ENCODE data around the gene SPAG9.
A peak's percentile ranks its signal among the peaks of the same experiment; 100 is the strongest.
"Not testable (repeated sequence)": the region's sequence is repeated elsewhere in the genome, so short reads cannot be mapped to it uniquely, and the experiment has no call there.

Gene SPAG9

DNA sequence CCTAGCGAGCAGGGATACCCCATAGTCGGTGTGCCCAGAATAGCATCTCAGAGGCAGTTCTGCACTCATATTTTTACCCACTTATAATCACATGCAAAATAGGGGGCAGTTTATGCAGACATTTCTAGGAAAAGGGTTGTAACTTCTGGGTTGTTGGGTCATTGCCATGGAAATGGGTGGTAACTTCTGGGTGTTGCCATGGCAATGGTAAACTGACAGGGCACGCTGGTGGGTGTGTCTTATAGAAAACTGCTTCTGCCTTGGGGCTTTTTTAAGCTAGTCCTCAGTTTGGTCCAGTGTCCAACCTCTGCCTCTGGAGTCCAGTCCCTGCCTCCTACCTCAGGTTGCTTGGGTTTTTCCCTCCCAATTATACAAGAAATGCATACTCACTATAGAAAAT lies 7.4 kb upstream of the SPAG9 start:
- H3K36me3 ChIP-seq (ENCODE audit: control insufficient read depth in 2 of 2, insufficient read depth in 1 of 2, low read length in 2 of 2), result no peaks in the 10 kb centered on the region
- no peak overlapping the region for H3K4me3 ChIP-seq (ENCODE audit: low read depth, low read length)
- H3K27ac ChIP-seq (ENCODE audit: extremely low read depth, low read depth, low read length), result no peak overlapping the region
- TF ChIP-seq ZNF677 (tag by site-specific recombination; IDR thresholded peaks at IDR 0.05) (no peak), KLF1 (tag by site-specific recombination; IDR thresholded peaks at IDR 0.05) (0 out of 2 replicates have a peak, but pooled peaks have one; percentile 20), KLF9 (tag by site-specific recombination; IDR thresholded peaks at IDR 0.05; ENCODE audit: low read depth) (peak; percentile 25; the same call in 1 of the 2 replicates)
- ChIA-PET CTCF (interaction anchor here (0.6 to 1.6 kb wide), 3 partner anchors 10 to 43 kb away, joined by 3 read pairs; no protein-coding TSS in a partner anchor), POLR2A (no interaction called here)
- no peaks in the 10 kb centered on the region for H3K4me1 ChIP-seq (ENCODE audit: control insufficient read depth, insufficient read depth, low read length)
- H3K9me3 ChIP-seq (ENCODE audit: control insufficient read depth, insufficient read depth, low read depth, low read length), result no peaks in the 10 kb centered on the region

- no peak overlapping the region for H3K27ac ChIP-seq (ENCODE audit: extremely low read depth, low read depth, low read length)
- TF ChIP-seq PRDM1 (tag by site-specific recombination; IDR thresholded peaks at IDR 0.05) (peak; percentile 94), ZNF121 (tag by site-specific recombination; IDR thresholded peaks at IDR 0.05) (no peak), ZNF529 (tag by site-specific recombination; IDR thresholded peaks at IDR 0.05; ENCODE audit: insufficient replicate concordance) (no peak), ZNF596 (tag by site-specific recombination; IDR thresholded peaks at IDR 0.05) (no peak), ZNF548 (tag by site-specific recombination; IDR thresholded peaks at IDR 0.05) (no peak), ZNF24 (tag by site-specific recombination; IDR thresholded peaks at IDR 0.05) (no peak), ZNF366 (tag by site-specific recombination; conservative IDR thresholded peaks at IDR 0.05) (peak; percentile 91), SP7 (tag by site-specific recombination; IDR thresholded peaks at IDR 0.05) (peak; percentile 67; the same call in 1 of the 2 replicates)
- H3K36me3 ChIP-seq (ENCODE audit: control insufficient read depth in 2 of 2, insufficient read depth in 1 of 2, low read length in 2 of 2), result no peaks in the 10 kb centered on the region
- H3K9me3 ChIP-seq (ENCODE audit: control insufficient read depth, insufficient read depth, low read depth, low read length), result no peaks in the 10 kb centered on the region
- ChIA-PET CTCF (interaction anchor here (0.5 to 1.2 kb wide), 3 partner anchors 14 to 1157 kb away, joined by 3 to 4 read pairs (median 4); no protein-coding TSS in a partner anchor), POLR2A (no interaction called here)
- H3K4me3 ChIP-seq (ENCODE audit: low read depth, low read length), result no peak overlapping the region
- H3K4me1 ChIP-seq (ENCODE audit: control insufficient read depth, insufficient read depth, low read length), result no peaks in the 10 kb centered on the region
Measured at GRCh38 chr17:51124640-51125503, 4.2 kb upstream of the SPAG9 start.

DNA sequence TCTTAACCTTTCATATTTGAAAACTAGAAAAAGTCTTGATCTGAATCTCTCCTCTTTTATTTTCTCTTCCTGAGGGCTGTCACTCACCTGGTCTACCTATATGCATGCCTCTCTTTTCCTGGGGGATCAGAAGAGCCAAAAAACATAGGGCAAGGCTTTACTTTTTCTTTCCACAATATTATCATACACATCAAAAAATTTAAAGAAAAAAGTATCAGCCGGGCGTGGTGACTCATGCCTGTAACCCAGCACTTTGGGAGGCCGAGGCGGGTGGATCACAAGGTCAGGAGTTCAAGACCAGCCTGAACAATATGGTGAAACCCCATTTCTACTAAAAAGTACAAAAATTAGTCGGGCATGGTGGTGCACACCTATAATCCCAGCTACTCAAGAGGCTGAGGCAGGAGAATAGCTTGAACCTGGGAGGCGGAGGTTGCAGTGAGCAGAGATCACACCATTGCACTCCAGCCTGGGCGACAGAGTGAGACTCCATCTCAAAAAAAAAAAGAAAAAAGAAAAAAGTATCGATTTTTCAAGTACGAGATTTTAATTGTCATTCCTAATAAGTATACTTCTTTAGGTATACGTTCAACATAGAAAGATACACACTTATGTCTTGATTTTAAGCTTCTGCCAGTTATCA lies 1.9 kb upstream of the SPAG9 start:
- CTCF ChIA-PET, result interaction anchor here (0.6 to 1.7 kb wide), 5 partner anchors 31 to 1430 kb away, joined by 3 to 9 read pairs (median 5); partner anchors contain the start of gene NME1
- H3K36me3 ChIP-seq (ENCODE audit: control insufficient read depth in 2 of 2, insufficient read depth in 1 of 2, low read length in 2 of 2); H3K4me3 ChIP-seq (ENCODE audit: low read depth, low read length); H3K9me3 ChIP-seq (ENCODE audit: control insufficient read depth, insufficient read depth, low read depth, low read length): not testable (repeated sequence)
- Histone ChIP-seq H3K27ac (ENCODE audit: extremely low read depth, low read depth, low read length) (peak overlapping the region; percentile 95; the same call in 1 of the 2 replicates), H3K4me1 (ENCODE audit: control insufficient read depth, insufficient read depth, low read length) (peaks cover 14% of the 10 kb centered on the region)
- TF ChIP-seq ZSCAN18 (tag by site-specific recombination; IDR thresholded peaks at IDR 0.05) (0 out of 2 replicates have a peak, but pooled peaks have one; percentile 30), PRDM1 (tag by site-specific recombination; IDR thresholded peaks at IDR 0.05) (peak; percentile 18), ZNF335 (tag by site-specific recombination; conservative IDR thresholded peaks at IDR 0.05) (peak; percentile 47; the same call in 1 of the 2 replicates)
- POLR2A ChIA-PET, result interaction anchor here (1.8 to 2.7 kb wide), 2 partner anchors 31 to 139 kb away, joined by 5 to 23 read pairs; partner anchors contain the start of gene NME1
